ENCODE measurements around the gene EPAS1.

Gene EPAS1

GRCh38 chr2:46347648-46348280 is 50.6 kb downstream of the EPAS1 start:
- TF ChIP-seq, protein P1, sequence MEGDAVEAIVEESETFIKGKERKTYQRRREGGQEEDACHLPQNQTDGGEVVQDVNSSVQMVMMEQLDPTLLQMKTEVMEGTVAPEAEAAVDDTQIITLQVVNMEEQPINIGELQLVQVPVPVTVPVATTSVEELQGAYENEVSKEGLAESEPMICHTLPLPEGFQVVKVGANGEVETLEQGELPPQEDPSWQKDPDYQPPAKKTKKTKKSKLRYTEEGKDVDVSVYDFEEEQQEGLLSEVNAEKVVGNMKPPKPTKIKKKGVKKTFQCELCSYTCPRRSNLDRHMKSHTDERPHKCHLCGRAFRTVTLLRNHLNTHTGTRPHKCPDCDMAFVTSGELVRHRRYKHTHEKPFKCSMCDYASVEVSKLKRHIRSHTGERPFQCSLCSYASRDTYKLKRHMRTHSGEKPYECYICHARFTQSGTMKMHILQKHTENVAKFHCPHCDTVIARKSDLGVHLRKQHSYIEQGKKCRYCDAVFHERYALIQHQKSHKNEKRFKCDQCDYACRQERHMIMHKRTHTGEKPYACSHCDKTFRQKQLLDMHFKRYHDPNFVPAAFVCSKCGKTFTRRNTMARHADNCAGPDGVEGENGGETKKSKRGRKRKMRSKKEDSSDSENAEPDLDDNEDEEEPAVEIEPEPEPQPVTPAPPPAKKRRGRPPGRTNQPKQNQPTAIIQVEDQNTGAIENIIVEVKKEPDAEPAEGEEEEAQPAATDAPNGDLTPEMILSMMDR (conservative IDR thresholded peaks at IDR 0.05; ENCODE audit: low read depth, low read length) = no peak
- no peak overlapping the region for H3K4me3 ChIP-seq (ENCODE audit: low read length)
- no peak for DNase-seq (ENCODE audit: low read depth)

- DNase-seq (ENCODE audit: low read depth) = no peak
- TF ChIP-seq, protein P1 (conservative IDR thresholded peaks at IDR 0.05; ENCODE audit: low read depth, low read length) = no peak
- no peak overlapping the region for H3K4me3 ChIP-seq (ENCODE audit: low read length)
Measured at GRCh38 chr2:46349115-46349547, 51.9 kb downstream of the EPAS1 start.

- no peak overlapping the region for H3K4me3 ChIP-seq (ENCODE audit: low read length)
- TF ChIP-seq, protein P1 (conservative IDR thresholded peaks at IDR 0.05; ENCODE audit: low read depth, low read length) = no peak
- no peak for DNase-seq (ENCODE audit: low read depth)
Measured at GRCh38 chr2:46350029-46350689, 53.0 kb downstream of the EPAS1 start.

DNA sequence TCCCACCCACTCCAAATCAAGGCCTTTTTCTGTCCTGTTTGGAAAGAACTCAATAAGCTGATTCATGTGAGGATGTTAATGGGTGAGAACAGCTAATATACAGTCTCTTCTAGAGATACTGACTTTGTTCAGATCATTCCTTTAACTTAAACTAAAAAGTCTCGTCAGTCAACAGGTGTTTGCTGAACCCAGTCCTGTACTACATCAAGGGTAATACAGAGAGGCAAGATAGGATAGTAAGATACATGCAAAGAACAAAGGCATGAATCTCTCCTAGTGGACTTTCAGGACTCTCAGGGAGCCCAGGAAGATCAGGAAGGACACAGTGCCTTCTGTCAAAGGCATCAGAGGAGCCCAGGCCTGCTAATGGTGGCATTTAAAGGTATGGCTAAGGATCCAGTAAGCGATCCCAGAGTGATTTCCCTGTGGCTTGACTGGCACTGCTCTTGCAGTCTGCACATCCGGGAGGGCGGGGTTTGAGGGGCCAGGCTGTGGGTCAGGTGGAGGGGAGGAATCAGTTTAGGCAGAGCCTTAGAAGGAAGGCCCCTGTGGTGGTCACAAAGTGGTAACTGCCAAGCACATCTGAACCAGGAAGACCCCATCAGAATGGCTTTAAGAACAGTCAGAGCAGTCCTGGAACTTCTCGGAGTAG is 54.0 kb downstream of the EPAS1 start:
- DNase-seq (ENCODE audit: low read depth) = no peak
- H3K4me3 ChIP-seq (ENCODE audit: low read length) = no peak overlapping the region
- TF ChIP-seq, protein P1 (conservative IDR thresholded peaks at IDR 0.05; ENCODE audit: low read depth, low read length) = no peak

DNA sequence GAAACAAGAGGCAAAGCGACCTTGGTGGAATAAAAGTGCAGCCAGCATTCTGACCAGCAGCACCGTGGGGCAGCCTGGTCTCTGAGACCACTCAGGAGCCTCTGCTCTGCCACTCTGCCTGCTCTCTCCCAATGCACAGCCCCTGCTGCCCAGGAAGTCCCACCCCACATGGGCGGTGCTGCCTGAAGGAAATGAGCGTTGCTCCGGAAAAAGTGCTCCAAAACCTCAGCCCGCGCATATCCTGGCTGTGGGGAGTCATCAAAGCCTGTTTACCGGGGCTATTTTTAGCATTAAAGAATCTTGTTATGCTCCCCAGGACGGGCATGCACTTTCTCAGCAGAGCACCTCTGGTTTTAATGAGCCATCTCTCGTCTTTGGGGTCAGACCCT is 54.5 kb downstream of the EPAS1 start:
- no peak for DNase-seq (ENCODE audit: low read depth)
- no peak overlapping the region for H3K4me3 ChIP-seq (ENCODE audit: low read length)
- TF ChIP-seq, protein P1 (conservative IDR thresholded peaks at IDR 0.05; ENCODE audit: low read depth, low read length) = no peak

DNA sequence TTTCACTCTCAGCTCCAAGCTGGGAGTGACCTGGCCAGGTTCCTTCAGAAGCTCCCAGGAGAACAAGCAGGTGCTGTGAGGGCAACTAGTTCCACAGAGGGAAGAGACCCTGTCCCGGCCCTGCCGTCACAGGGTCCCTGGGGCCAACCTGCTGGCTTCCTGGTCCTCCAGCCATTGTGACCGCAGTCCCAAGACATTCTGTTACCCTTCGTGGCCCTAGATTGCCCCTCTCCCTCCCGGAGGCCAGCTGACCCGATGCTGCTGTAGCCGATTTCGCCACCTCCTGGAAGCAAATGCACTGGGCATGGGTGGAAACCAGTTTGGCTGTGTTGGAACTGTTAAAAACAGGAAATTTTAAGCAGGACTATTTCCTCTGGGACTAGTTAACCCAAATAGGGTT is 55.4 kb downstream of the EPAS1 start:
- TF ChIP-seq, protein P1 (conservative IDR thresholded peaks at IDR 0.05; ENCODE audit: low read depth, low read length) = no peak
- no peak for DNase-seq (ENCODE audit: low read depth)
- no peak overlapping the region for H3K4me3 ChIP-seq (ENCODE audit: low read length)

Measured in retinal pigment epithelial cell (primary cell).